Small intestine (tissue), 7 donors: Measurements from ENCODE around the gene P3R3URF. TPM values are rescaled to one million over a fixed set of nuclear protein-coding genes. Genes with fewer than 3 reads are reported as not detected.
A peak's percentile ranks its signal among the peaks of the same experiment; 100 is the strongest.

ENCODE experiments used
- DNase-seq, 2 donors: peaks; one replicate each; pipeline versions ENCODE4 v3.0.0 to v3.0.0-alpha.2; 2013
- FAIRE-seq: peaks from 2 replicates; lab custom pipeline; 2012; peaks lifted over from hg19 to GRCh38; lab: Jason Lieb, UNC
- H3K27ac ChIP-seq, 3 donors: one replicate each; pipeline ENCODE4 v1.5.1; 2013; ENCODE audit warnings: low read length in 2 of 3, mild to moderate bottlenecking in 2 of 3, control low read depth in 1 of 3, inconsistent platforms in 1 of 3, low read depth in 1 of 3, moderate library complexity in 1 of 3
- H3K27me3 ChIP-seq, 3 donors: one replicate each; pipeline ENCODE4 v1.6.1; 2013; ENCODE audit warnings: low read length in 3 of 3, inconsistent platforms in 1 of 3; ENCODE audit not compliant: control insufficient read depth in 3 of 3, insufficient read depth in 3 of 3
- H3K36me3 ChIP-seq, 3 donors: one replicate each; pipeline ENCODE4 v1.6.1; 2013; ENCODE audit warnings: low read length in 3 of 3, inconsistent platforms in 1 of 3, low read depth in 1 of 3, mild to moderate bottlenecking in 1 of 3, moderate library complexity in 1 of 3; ENCODE audit not compliant: control insufficient read depth in 3 of 3, insufficient read depth in 2 of 3
- H3K4me1 ChIP-seq, 3 donors: one replicate each; pipeline ENCODE4 v1.6.1; 2013; ENCODE audit warnings: low read length in 2 of 3, inconsistent platforms in 1 of 3, low read depth in 1 of 3, mild to moderate bottlenecking in 1 of 3, moderate library complexity in 1 of 3; ENCODE audit not compliant: control insufficient read depth in 3 of 3, insufficient read depth in 2 of 3
- H3K4me3 ChIP-seq, 3 donors: one replicate each; pipeline ENCODE4 v1.5.1; 2013; ENCODE audit warnings: low read length in 3 of 3, control low read depth in 1 of 3, inconsistent platforms in 1 of 3, low read depth in 1 of 3, mild to moderate bottlenecking in 1 of 3, moderate library complexity in 1 of 3
- H3K9me3 ChIP-seq, 2 donors: one replicate each; pipeline ENCODE4 v1.6.1; 2013; ENCODE audit warnings: low read depth in 1 of 2, low read length in 1 of 2; ENCODE audit not compliant: control insufficient read depth in 2 of 2, insufficient read depth in 1 of 2
- WGBS, 3 donors: extraction: QIAGEN DNeasy Blood & Tissue Kit; methylation state at CpG; one replicate each; pipeline ENCODE4 v1.1.7; 2013; 5-methylcytosine and 5-hydroxymethylcytosine counted together
- polyA plus RNA-seq, 4 donors: library from polyadenylated mRNA; stranded (reverse) in 3 of 4; unstranded in 1 of 4; fragments of 200-250 nt in 3 of 4; fragments of 120-200 nt in 1 of 4; gene quantifications; one replicate each; pipeline versions ENCODE4 v1.2.1 to v1.2.3, GENCODE V29; 2013
- donor health status: healthy with polysubstance abuse.
- donor health status: control.
- donor health status: control.
- donor health status: Bipolar disorder and iron deficiency.
- donor health status: healthy.

Gene P3R3URF
- polyA plus RNA-seq, 4 donors = not detected

- DNase-seq (peak; percentile 7 to 28), FAIRE-seq (no peak)
- 17 to 23% (median 18%) methylated on average over 5 of the region's 5 CpGs for WGBS, 3 donors
- Histone ChIP-seq H3K4me1 (peaks cover 0 to 6% (median 6%) of the 10 kb centered on the region in 3 donors), H3K36me3 (no peaks in the 10 kb centered on the region), H3K9me3 (no peaks in the 10 kb centered on the region), H3K27me3 (peaks cover 0 to 5% (median 0%) of the 10 kb centered on the region in 3 donors), H3K4me3 (peak overlapping the region in 1 of 3 donors; percentile 84), H3K27ac (peak overlapping the region in 1 of 3 donors; percentile 49)
These were observed 45.7 kb downstream of the P3R3URF start for GRCh38 chr1:46130606-46131005.

- FAIRE-seq (no peak), DNase-seq (no peak)
- Histone ChIP-seq H3K9me3 (no peaks in the 10 kb centered on the region), H3K4me3 (peak overlapping the region in 1 of 3 donors; percentile 84), H3K27ac (no peak overlapping the region), H3K36me3 (no peaks in the 10 kb centered on the region), H3K4me1 (peaks cover 0 to 6% (median 5%) of the 10 kb centered on the region in 3 donors), H3K27me3 (peaks cover 0 to 5% (median 0%) of the 10 kb centered on the region in 3 donors)
- WGBS, 3 donors = 52 to 86% (median 80%) methylated on average over 1 of the region's 1 CpG
These were observed 46.2 kb downstream of the P3R3URF start for GRCh38 chr1:46130121-46130520.

GRCh38 chr1:46128344-46128743 lies 47.9 kb downstream of the P3R3URF start:
- WGBS, 3 donors = 87 to 100% (median 90%) methylated on average over 3 of the region's 3 CpGs
- FAIRE-seq (no peak), DNase-seq (no peak)
- Histone ChIP-seq H3K36me3 (no peaks in the 10 kb centered on the region), H3K4me3 (no peak overlapping the region), H3K4me1 (peaks cover 0 to under 1% (median 0%) of the 10 kb centered on the region in 3 donors), H3K27me3 (peaks cover 0 to 5% (median 0%) of the 10 kb centered on the region in 3 donors), H3K27ac (no peak overlapping the region), H3K9me3 (no peaks in the 10 kb centered on the region)

Other genes with a start within 250 kb of the P3R3URF start
- gene PIK3R3, start 43.9 kb downstream of the P3R3URF start, polyA plus RNA-seq = 10 to 100 TPM in 1 of 4 donors, 1 to 10 TPM in 3; 1.6 to 13.5 (median 3.6) TPM
- 100 to 1,000 TPM in 1 of 4 donors, 10 to 100 TPM in 3; 22.7 to 104 (median 52.2) TPM for gene TSPAN1, start 1.4 kb downstream of the P3R3URF start, polyA plus RNA-seq
- gene POMGNT1, start 21.9 kb upstream of the P3R3URF start, polyA plus RNA-seq = 10 to 100 TPM; 37.6 to 81.3 (median 48.8) TPM
- 1 to 10 TPM in 1 of 4 donors, under 1 TPM in 2, not detected in 1; 0.22 to 1.8 (median 0.27) TPM for gene LURAP1, start 26.8 kb upstream of the P3R3URF start, polyA plus RNA-seq
- gene RAD54L, start 71.3 kb upstream of the P3R3URF start, polyA plus RNA-seq = 1 to 10 TPM; 1.9 to 9.7 (median 3.9) TPM
- 10 to 100 TPM; 20.8 to 64.3 (median 30.1) TPM for gene LRRC41, start 127.1 kb upstream of the P3R3URF start, polyA plus RNA-seq
- 1,000 to 10,000 TPM in 1 of 4 donors, 100 to 1,000 TPM in 3; 294 to 1,100 (median 915) TPM for gene UQCRH, start 127.2 kb upstream of the P3R3URF start, polyA plus RNA-seq
- 10 to 100 TPM in 3 of 4 donors, 1 to 10 TPM in 1; 8.3 to 19.8 (median 11.6) TPM for gene NSUN4, start 164.3 kb upstream of the P3R3URF start, polyA plus RNA-seq
- gene FAAH, start 217.8 kb upstream of the P3R3URF start, polyA plus RNA-seq = 100 to 1,000 TPM in 1 of 4 donors, 10 to 100 TPM in 3; 28.7 to 138 (median 68.6) TPM